ENCODE results near the gene TGFBR2. TPM values are rescaled to one million over a fixed set of nuclear protein-coding genes. Genes with fewer than 3 reads are reported as not detected.

Gene TGFBR2
- polyA plus RNA-seq, 1 donor (not counting 4 experiments of a cell fraction or from before 2014, with no cell fraction given) = 303 TPM

DNA sequence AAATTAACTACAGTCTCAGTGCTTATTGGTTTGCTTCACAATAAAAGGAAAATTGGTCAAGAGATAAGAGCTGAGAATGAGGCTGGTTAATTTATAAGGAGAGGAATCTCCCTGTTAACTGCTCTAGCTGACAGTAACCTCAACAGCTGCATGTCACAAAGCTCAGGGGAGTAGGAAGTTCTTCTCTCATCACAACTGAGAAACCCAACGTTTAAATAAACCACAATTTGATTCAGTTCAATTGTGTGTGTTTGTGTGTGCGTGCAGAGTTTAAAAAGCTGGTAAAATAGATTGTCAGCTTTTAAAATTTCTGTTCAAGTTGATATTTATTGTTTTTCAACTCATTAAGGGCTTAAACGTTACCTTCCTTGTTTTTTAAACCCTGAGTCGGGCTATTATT, 3.5 kb upstream of the TGFBR2 start:
- Histone ChIP-seq H3K9me3 (ENCODE audit: control insufficient read depth, low read depth, low read length) (no peaks in the 10 kb centered on the region), H2AFZ (ENCODE audit: control insufficient read depth, low read length) (no peak overlapping the region), H3K9ac (ENCODE audit: control insufficient read depth, extremely low read depth, insufficient read depth, low read length) (no peak overlapping the region), H3K4me3 (ENCODE audit: control insufficient read depth in 2 of 3, extremely low read depth in 1 of 3, insufficient read depth in 2 of 3, low read depth in 1 of 3, low read length in 3 of 3) (no peak overlapping the region), H4K20me1 (ENCODE audit: control insufficient read depth, extremely low read depth, insufficient read depth, low read length) (no peaks in the 10 kb centered on the region), H3K4me2 (ENCODE audit: control insufficient read depth, extremely low read depth, insufficient read depth, low read depth, low read length) (no peak overlapping the region), H3K36me3 (ENCODE audit: control insufficient read depth in 2 of 2, extremely low read depth in 1 of 2, insufficient read depth in 2 of 2, low read length in 2 of 2) (no peaks in the 10 kb centered on the region), H3K4me1 (ENCODE audit: control insufficient read depth, extremely low read depth, insufficient read depth, low read length) (peaks cover 25% of the 10 kb centered on the region), H3K79me2 (ENCODE audit: control insufficient read depth, insufficient read depth, low read length) (peaks cover 15% of the 10 kb centered on the region), H3K9me1 (ENCODE audit: control insufficient read depth, extremely low read depth, insufficient read depth, low read length) (no peaks in the 10 kb centered on the region), H3K27ac (ENCODE audit: control insufficient read depth, insufficient read depth, low read length) (no peak overlapping the region), H3K27me3 (ENCODE audit: control insufficient read depth, extremely low read depth, insufficient read depth, low read length) (no peaks in the 10 kb centered on the region)
- no peak for TF ChIP-seq EZH2 (IDR thresholded peaks at IDR 0.05; ENCODE audit: low read length)
- TF ChIP-seq, protein P1, sequence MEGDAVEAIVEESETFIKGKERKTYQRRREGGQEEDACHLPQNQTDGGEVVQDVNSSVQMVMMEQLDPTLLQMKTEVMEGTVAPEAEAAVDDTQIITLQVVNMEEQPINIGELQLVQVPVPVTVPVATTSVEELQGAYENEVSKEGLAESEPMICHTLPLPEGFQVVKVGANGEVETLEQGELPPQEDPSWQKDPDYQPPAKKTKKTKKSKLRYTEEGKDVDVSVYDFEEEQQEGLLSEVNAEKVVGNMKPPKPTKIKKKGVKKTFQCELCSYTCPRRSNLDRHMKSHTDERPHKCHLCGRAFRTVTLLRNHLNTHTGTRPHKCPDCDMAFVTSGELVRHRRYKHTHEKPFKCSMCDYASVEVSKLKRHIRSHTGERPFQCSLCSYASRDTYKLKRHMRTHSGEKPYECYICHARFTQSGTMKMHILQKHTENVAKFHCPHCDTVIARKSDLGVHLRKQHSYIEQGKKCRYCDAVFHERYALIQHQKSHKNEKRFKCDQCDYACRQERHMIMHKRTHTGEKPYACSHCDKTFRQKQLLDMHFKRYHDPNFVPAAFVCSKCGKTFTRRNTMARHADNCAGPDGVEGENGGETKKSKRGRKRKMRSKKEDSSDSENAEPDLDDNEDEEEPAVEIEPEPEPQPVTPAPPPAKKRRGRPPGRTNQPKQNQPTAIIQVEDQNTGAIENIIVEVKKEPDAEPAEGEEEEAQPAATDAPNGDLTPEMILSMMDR (optimal IDR thresholded peaks at IDR 0.05 in 1 of 3, IDR thresholded peaks at IDR 0.05 in 1 of 3, conservative IDR thresholded peaks at IDR 0.05 in 1 of 3; ENCODE audit: extremely low read depth in 1 of 3, insufficient read depth in 2 of 3, low read length in 3 of 3) = no peak
- FAIRE-seq (no peak), DNase-seq (ENCODE audit: low read depth, low spot score) (no peak)
- dilution Hi-C loops (cut with MboI; ENCODE audit: extremely low pct_ligation_motif_present, low sequenced_read_pairs) = no loop called here

DNA sequence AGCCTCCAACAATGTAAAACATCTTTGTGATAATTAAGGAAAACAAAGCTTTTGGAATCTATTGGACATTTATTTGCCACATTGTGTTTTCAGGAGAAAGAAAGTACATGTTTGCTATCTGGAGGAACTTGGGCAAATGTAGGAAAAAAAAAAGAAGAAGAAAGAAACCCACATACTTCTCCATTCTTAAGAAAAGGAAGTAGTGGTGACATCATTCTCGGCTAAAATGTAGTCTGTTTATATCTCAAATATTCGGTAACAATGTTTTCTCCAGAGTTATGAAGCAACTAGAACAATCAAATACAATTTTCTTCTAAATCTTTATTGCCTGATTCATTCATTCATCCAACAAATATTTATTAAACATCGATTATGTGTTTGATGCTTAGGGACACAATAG, 2.3 kb upstream of the TGFBR2 start:
- no peak for TF ChIP-seq EZH2 (IDR thresholded peaks at IDR 0.05; ENCODE audit: low read length)
- TF ChIP-seq, protein P1 (optimal IDR thresholded peaks at IDR 0.05 in 1 of 3, IDR thresholded peaks at IDR 0.05 in 1 of 3, conservative IDR thresholded peaks at IDR 0.05 in 1 of 3; ENCODE audit: extremely low read depth in 1 of 3, insufficient read depth in 2 of 3, low read length in 3 of 3) = no peak
- Histone ChIP-seq H3K36me3 (ENCODE audit: control insufficient read depth in 2 of 2, extremely low read depth in 1 of 2, insufficient read depth in 2 of 2, low read length in 2 of 2) (peaks cover 0 to 3% of the 10 kb centered on the region in 2 experiments), H3K27me3 (ENCODE audit: control insufficient read depth, extremely low read depth, insufficient read depth, low read length) (no peaks in the 10 kb centered on the region), H2AFZ (ENCODE audit: control insufficient read depth, low read length) (no peak overlapping the region), H3K27ac (ENCODE audit: control insufficient read depth, insufficient read depth, low read length) (no peak overlapping the region), H3K4me3 (ENCODE audit: control insufficient read depth in 2 of 3, extremely low read depth in 1 of 3, insufficient read depth in 2 of 3, low read depth in 1 of 3, low read length in 3 of 3) (no peak overlapping the region), H3K4me1 (ENCODE audit: control insufficient read depth, extremely low read depth, insufficient read depth, low read length) (peaks cover 14% of the 10 kb centered on the region), H4K20me1 (ENCODE audit: control insufficient read depth, extremely low read depth, insufficient read depth, low read length) (no peaks in the 10 kb centered on the region), H3K9ac (ENCODE audit: control insufficient read depth, extremely low read depth, insufficient read depth, low read length) (no peak overlapping the region), H3K79me2 (ENCODE audit: control insufficient read depth, insufficient read depth, low read length) (peaks cover 26% of the 10 kb centered on the region), H3K4me2 (ENCODE audit: control insufficient read depth, extremely low read depth, insufficient read depth, low read depth, low read length) (no peak overlapping the region), H3K9me3 (ENCODE audit: control insufficient read depth, low read depth, low read length) (no peaks in the 10 kb centered on the region), H3K9me1 (ENCODE audit: control insufficient read depth, extremely low read depth, insufficient read depth, low read length) (no peaks in the 10 kb centered on the region)
- dilution Hi-C loops (cut with MboI; ENCODE audit: extremely low pct_ligation_motif_present, low sequenced_read_pairs) = no loop called here
- FAIRE-seq (no peak), DNase-seq (ENCODE audit: low read depth, low spot score) (no peak)

Data from keratinocyte (primary cell).